HEK293 (cell line): ENCODE data around the gene RPS15.

Experiments used
- YY1 ChIP-seq: fragments of 450-650 bp; formaldehyde crosslinking; IDR thresholded peaks from 2 replicates; pipeline ENCODE4 v1.5.1; 2018; ENCODE audit warnings: missing biosample characterization, missing genetic modification characterization
- TF ChIP-seq, protein P1 (sequence below): fragments of 450-650 bp; formaldehyde crosslinking; IDR thresholded peaks from 2 replicates; pipeline ENCODE4 v1.5.1; 2016; ENCODE audit warnings: missing biosample characterization, missing genetic modification characterization
- TF ChIP-seq, protein P2 (sequence below): fragments of 450-650 bp; formaldehyde crosslinking; IDR thresholded peaks from 2 replicates; pipeline ENCODE4 v1.5.1; 2016; ENCODE audit warnings: missing biosample characterization, missing genetic modification characterization

DNA sequence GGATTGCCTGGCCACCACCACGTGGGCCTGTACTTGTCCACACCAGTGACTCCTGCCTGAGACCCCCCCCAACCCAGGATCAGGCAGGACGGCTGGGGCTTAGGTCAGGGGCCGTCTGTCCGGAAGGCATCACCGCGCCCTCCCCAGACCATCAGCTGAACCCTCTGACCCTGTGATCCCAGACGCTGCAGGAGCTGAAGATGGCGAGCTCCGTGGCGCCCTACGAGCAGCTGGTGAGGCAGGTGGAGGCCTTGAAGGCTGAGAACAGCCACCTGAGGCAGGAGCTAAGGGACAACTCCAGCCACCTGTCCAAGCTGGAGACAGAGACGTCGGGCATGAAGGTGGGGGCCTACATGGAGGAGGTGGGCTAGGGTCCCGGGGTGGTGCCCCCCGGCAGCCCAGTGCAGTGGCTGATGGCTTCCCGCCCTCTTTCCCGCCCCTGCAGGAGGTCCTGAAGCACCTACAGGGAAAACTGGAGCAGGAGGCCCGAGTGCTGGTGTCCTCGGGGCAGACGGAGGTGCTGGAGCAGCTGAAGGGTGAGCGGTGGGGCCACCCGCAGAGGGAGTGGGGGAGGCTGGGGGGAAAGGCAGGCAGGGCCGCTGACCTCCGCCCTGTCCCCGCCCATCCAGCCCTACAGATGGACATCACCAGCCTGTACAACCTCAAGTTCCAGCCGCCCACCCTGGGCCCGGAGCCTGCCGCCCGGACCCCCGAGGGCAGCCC is 14.8 kb downstream of the RPS15 start:
- TF ChIP-seq, protein P1, sequence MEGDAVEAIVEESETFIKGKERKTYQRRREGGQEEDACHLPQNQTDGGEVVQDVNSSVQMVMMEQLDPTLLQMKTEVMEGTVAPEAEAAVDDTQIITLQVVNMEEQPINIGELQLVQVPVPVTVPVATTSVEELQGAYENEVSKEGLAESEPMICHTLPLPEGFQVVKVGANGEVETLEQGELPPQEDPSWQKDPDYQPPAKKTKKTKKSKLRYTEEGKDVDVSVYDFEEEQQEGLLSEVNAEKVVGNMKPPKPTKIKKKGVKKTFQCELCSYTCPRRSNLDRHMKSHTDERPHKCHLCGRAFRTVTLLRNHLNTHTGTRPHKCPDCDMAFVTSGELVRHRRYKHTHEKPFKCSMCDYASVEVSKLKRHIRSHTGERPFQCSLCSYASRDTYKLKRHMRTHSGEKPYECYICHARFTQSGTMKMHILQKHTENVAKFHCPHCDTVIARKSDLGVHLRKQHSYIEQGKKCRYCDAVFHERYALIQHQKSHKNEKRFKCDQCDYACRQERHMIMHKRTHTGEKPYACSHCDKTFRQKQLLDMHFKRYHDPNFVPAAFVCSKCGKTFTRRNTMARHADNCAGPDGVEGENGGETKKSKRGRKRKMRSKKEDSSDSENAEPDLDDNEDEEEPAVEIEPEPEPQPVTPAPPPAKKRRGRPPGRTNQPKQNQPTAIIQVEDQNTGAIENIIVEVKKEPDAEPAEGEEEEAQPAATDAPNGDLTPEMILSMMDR (tag by site-specific recombination), result no peak
- TF ChIP-seq, protein P2, sequence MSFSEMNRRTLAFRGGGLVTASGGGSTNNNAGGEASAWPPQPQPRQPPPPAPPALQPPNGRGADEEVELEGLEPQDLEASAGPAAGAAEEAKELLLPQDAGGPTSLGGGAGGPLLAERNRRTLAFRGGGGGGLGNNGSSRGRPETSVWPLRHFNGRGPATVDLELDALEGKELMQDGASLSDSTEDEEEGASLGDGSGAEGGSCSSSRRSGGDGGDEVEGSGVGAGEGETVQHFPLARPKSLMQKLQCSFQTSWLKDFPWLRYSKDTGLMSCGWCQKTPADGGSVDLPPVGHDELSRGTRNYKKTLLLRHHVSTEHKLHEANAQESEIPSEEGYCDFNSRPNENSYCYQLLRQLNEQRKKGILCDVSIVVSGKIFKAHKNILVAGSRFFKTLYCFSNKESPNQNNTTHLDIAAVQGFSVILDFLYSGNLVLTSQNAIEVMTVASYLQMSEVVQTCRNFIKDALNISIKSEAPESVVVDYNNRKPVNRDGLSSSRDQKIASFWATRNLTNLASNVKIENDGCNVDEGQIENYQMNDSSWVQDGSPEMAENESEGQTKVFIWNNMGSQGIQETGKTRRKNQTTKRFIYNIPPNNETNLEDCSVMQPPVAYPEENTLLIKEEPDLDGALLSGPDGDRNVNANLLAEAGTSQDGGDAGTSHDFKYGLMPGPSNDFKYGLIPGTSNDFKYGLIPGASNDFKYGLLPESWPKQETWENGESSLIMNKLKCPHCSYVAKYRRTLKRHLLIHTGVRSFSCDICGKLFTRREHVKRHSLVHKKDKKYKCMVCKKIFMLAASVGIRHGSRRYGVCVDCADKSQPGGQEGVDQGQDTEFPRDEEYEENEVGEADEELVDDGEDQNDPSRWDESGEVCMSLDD (tag by site-specific recombination), result no peak
- TF ChIP-seq YY1 (tag by site-specific recombination), result no peak
